H1 (cell line): ENCODE measurements around the gene CYP2A13. TPM values are rescaled to one million over a fixed set of nuclear protein-coding genes. Genes with fewer than 3 reads are reported as not detected.

Experiments
- SP1 ChIP-seq: IDR thresholded peaks from 2 replicates; pipeline ENCODE4 v1.6.1; 2011; ENCODE audit warnings: low read depth, low read length
- polyA plus RNA-seq, 7 experiments: library from polyadenylated mRNA; depleted of rRNA in 3 of 7; stranded (reverse) in 5 of 7; unstranded in 2 of 7; fragments of >200 nt in 5 of 7; fragments of 200-250 nt in 2 of 7; gene quantifications; 1 replicate in 5 of 7; 2 replicates in 1 of 7; 4 replicates in 1 of 7; pipeline versions ENCODE4 v1.2.1 to v1.2.3, GENCODE V29; 2011 to 2013; ENCODE audit warnings: missing spikeins in 2 of 7, mixed read lengths in 2 of 7
- total RNA-seq: library from RNA; stranded (reverse); fragmentation: NEBNext Ultra II Directional; extraction: Animal tissue kit (Norgen Biotek cat#: 25700); gene quantifications from 2 replicates; pipeline ENCODE4 v1.2.1, GENCODE V29; 2021

The CYP2A13 gene
- total and polyA plus RNA-seq, 2 of the 8 experiments (the other 6 are each of a cell fraction or from before 2014, with no cell fraction given) = 0.60 to 0.63 TPM

DNA sequence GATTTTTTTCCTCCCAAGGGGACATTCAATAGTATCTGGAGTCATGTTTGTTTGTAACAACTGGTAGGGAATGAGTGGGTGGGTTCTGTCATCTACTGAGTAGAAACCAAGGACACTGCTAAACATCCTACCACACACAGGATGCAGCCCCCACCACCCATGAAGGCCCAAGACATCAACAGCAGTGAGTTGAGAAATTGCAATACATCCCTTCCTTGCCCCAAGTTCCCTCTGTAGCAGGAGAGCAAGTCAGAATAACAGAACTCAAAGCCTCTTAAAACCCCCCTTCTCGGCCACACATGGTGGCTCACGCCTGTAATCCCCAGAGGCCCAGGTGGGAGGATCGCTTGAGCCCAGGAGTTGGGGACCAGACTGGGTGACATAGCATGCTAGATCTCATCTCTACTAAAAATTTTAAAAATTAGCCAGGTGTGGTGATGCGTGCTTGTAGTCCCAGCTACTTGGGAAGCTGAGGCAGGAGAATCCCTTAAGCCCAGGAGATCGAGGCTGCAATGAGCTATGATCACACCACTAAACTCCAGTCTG is 23.6 kb downstream of the CYP2A13 start (continued):
- TF ChIP-seq SP1 = no peak
- TF ChIP-seq, all 59 proteins: peak for 0
